GM12872 (cell line): ENCODE measurements around the gene EHBP1L1.

Source experiments
- CTCF ChIP-seq: IDR thresholded peaks from 3 replicates; pipeline ENCODE4 v1.5.1; 2011; ENCODE audit warnings: low read depth, mild to moderate bottlenecking, low read length, moderate library complexity; ENCODE audit not compliant: insufficient read depth

Gene EHBP1L1

GRCh38 chr11:65559535-65559934 is 16.3 kb upstream of the EHBP1L1 start:
- no peak for TF ChIP-seq CTCF

GRCh38 chr11:65559951-65560537 is 15.8 kb upstream of the EHBP1L1 start:
- no peak for TF ChIP-seq CTCF

GRCh38 chr11:65560555-65561418 is 15.1 kb upstream of the EHBP1L1 start:
- TF ChIP-seq CTCF, result no peak

- TF ChIP-seq CTCF, result no peak
These were observed 13.8 kb upstream of the EHBP1L1 start for GRCh38 chr11:65562020-65562419.

- no peak for TF ChIP-seq CTCF
These were observed 13.1 kb upstream of the EHBP1L1 start for GRCh38 chr11:65562788-65563187.

- no peak for TF ChIP-seq CTCF
These were observed 12.3 kb upstream of the EHBP1L1 start for GRCh38 chr11:65563601-65564000.

- TF ChIP-seq CTCF, result no peak
These were observed 10.0 kb upstream of the EHBP1L1 start for GRCh38 chr11:65565624-65566453.
